Stimulated activated CD4-positive, alpha-beta T cell treated with anti-CD3 and anti-CD28 coated beads, Interleukin-12 subunit alpha, Interleukin-12 subunit beta, amount 100 ng/mL, for 48 hours (primary cell): ENCODE measurements around the gene PDCD1LG2.
A peak's percentile ranks its signal among the peaks of the same experiment; 100 is the strongest.
"Not testable (repeated sequence)": the region's sequence is repeated elsewhere in the genome, so short reads cannot be mapped to it uniquely, and the experiment has no call there.

Experiments used
- DNase-seq, 3 donors: peaks; one replicate each; pipeline ENCODE4 v3.0.0-alpha.2; 2020; ENCODE audit warnings: low read depth in 2 of 3, low spot score in 1 of 3

The PDCD1LG2 gene

DNA sequence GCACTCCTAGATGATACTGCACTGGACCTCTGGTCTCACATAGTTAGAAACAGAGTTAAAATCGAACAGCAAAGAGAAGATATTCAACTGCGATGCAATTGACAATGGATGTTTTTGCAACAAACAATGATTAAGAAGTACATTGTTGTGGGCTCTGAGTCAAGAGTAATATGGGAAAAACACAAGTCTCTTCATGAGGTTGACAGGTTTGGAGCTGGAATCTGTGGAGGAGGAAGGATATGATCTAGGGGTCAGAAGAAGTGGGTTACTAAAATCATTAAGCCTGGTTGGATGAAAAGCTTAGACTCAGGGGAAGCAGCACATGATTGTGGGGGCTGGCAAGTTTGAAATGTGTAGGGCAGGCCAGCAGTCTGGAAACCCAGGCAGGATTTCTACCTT is 53.1 kb downstream of the PDCD1LG2 start:
- no peak for DNase-seq

DNA sequence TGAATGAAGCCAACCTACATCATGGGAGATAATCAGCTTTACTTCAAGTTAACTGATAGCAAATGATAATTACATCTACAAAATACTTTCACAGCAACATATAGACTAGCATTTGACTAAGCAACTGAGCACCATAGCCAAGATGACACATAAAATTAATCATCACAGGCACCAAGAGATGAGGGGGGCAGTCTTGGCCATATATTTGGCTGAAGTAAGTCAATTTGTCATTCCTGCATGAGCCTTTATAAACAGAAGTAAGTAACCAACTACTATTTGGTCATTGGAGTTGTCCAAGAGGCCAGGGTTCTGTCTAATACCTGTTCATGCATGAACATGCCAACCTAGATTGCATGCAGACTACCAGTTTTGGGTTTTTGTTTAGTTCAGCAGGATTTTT is 53.6 kb downstream of the PDCD1LG2 start:
- no peak for DNase-seq

- DNase-seq, result no peak
Measured at GRCh38 chr9:5566054-5566618, 55.8 kb downstream of the PDCD1LG2 start.

DNA sequence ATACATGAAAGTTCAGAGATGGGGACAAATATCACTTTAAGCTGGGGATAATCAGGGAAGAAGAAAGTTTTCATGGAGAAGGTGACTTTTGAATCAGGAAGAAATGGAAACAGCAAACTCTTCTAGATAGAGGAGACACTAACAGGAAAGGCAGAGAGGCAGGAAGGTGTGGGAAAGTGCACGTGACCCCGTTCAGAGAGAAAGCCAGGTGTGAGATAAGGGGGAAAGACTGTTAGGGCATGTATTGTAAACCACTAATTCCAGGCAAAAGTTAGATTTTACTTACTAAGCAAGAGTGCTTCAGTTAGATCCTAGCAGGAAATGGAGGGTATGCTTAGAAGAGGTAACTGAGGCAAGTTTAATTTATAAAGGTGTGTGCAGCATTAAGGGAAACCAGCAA is 58.5 kb downstream of the PDCD1LG2 start:
- DNase-seq, result no peak

DNA sequence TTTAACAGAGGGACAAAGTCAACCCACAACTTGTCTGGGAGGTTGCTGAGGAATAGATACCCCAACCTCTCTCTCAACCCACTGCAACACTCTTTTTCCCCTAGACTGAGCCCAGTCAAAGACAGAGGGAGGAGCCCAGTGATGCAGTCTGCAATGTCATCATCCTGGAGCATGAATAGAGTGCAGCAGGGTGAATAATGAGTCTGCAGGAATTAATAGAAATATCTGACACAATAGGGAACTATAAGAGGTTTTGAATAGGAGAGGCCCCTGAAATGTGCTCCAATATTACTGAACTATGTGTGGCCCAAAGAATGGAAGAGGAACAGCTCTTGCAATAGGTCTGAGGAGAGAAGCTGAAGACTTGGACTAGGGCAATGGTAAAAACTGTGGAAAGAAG is 59.1 kb downstream of the PDCD1LG2 start:
- DNase-seq, result no peak

GRCh38 chr9:5569891-5570290 is 59.6 kb downstream of the PDCD1LG2 start:
- DNase-seq, result no peak

GRCh38 chr9:5571629-5572232 is 61.4 kb downstream of the PDCD1LG2 start:
- no peak for DNase-seq

DNA sequence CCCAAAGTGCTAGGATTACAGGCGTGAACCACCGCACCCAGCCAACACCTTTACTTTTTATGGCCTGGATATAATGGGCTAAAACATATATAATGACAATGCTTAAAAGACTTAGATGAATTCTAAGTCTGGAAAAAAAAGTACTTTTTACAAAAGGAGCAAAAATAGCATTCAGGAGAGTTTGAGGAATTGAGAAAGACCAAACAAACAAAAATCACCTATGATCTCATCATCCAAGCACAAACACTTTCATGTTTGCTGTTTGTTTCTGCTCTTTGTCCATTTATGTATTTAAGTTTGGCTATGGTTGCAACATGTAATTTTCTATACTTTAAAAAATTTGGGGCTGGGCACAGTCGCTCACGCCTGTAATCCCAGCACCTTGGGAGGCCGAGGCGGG is 63.8 kb downstream of the PDCD1LG2 start:
- DNase-seq, result no peak

DNA sequence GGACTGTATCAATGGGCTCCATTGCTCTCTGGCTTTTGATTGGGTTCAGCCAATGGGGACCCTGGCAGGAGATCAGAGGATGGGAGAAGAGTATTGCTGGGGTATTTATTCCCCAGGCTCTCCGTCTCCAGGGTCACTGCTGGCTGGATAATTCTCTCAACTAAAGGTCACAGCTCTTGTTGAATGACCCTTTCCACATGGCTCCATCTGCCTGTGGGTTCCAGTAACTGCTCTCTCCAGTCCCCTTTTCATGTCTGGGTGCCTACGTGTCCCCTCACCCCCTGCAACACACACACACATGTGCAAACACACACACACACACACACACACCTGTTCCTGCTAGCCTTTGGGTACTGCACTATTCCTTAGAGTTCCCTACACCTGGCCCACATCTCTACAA is 64.7 kb downstream of the PDCD1LG2 start:
- no peak for DNase-seq

DNA sequence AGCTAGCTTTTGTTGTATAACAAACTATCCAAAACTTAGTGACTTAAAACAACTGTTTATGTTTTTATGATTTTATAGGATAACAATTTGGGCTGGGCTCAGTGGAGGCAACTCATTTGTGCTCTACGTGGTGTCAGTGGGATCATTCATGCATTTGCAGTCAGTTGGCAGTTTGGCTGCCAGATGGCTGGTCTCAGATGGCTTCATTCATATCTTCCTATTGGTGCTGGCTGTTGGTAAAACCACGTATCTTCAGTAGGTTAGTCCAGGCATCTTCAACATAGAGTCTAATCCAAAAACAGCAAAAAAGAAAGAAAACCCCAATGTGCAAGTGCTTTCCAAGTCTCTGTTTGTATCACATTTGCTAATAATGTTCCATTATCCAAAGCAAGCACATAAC is 66.9 kb downstream of the PDCD1LG2 start:
- DNase-seq, result no peak

- no peak for DNase-seq
Measured at GRCh38 chr9:5578018-5578697, 67.8 kb downstream of the PDCD1LG2 start.

DNA sequence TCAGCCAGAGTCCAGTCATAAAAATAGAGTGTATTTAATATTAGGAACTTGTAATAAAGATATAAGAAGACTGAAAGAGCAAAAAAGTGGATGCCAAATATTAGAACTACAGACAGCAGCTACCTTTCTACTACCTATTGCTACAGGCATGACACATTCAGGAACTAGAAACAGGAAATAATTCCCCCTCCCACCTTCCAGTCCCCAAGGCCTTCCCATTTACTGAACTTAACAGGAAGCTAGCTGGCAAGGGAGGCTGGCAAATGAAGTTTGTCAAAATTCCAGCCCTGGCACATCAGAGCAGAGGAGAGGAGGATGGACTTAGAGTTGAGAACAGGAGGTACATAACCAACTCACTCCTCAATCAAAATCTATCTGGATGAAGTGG is 68.4 kb downstream of the PDCD1LG2 start:
- DNase-seq, result no peak

DNA sequence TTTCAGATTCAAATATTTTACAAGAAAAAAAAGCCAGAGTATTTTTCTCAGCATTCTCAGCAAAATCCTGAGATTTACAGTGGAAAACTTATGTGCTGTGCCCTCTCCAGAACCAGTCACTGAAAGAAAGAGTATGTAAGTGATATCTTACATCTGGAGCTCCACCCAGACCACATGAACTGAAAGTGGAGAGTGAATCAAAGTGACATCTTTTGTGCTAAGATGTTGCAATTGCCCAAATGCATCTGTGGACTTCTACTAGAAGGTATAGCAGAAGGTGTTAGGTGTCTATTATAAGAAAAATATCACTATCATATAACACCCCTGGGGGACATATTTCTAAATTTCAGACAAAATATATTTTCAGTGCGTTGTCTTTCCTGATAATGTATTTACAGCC is 69.5 kb downstream of the PDCD1LG2 start:
- DNase-seq, result no peak

DNA sequence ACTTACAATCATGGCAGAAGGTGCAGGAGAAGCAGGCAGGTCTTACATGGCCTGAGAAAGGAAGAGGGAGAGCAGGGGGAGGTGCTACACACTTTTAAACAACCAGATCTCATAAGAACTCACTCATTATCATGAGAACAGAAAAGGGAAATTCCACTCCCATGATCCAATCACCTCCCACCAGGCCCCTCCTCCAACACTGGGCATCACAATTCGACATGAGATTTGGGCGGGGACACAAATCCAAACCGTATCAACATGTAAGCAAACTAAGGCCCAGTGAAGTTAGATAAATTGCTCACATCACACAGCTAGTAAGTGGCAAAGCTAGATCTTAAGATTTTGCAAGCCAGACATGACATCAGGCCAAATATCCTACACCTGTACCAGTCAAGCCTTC is 70.3 kb downstream of the PDCD1LG2 start:
- DNase-seq, result no peak

- DNase-seq, result not testable (repeated sequence)
Measured at GRCh38 chr9:5581706-5582105, 71.4 kb downstream of the PDCD1LG2 start.

DNA sequence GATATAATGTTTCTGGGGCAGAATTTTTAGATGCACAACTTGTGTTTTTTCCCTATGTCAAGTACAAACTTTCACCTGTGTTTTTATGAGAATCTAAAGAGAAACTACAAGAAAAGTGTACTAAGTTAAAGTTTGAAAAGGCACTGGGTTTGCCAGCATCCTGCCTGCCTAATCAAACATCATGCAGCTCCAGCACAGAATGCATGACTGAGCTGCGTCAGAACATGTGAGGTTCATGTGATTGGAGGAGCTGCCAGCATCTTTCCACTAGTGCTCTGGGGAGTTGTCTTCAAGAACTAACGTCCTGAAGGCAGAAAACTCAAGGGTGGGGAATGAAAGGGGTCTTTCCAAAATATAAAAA is 72.5 kb downstream of the PDCD1LG2 start:
- DNase-seq, result no peak

DNA sequence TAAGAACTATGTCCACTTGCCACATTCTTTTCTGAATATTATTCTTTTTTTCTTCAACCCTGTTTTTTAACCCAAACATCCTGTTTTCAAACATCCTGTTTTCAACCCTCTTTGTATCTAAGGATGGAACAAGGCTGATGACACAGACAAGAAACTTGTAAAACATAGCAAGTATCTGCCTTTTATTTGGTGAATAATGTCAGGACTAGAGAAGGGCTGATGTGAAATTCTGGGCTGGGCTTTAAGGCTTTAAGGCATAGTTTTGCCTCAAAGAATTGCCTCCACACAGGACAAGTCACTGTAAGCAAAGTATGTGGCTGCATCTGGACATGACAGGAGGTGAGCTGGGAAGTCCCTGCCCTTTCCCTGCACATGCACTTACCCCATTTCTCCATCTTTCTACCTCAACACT is 76.1 kb downstream of the PDCD1LG2 start:
- DNase-seq, result no peak

DNA sequence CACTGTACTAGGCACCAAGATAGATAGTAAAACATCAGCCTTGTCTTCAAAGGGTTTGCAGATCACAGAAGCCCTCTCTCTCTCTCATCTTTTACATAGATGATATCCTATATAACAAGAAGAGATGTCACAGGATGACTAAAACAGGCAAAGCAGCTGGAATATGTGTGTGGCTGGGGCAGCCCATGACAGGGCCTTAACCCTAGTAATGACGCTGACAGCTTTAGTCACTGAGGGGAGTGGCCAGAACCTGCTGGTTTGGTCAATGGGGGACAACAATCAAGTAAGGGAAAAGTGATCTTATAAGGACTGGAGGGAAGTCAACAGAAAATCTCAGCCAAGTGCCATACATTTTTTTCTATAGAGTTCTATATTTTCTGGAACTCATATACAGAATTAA is 76.7 kb downstream of the PDCD1LG2 start:
- DNase-seq, result peak in 2 of 3 donors; percentile 36 to 47

DNA sequence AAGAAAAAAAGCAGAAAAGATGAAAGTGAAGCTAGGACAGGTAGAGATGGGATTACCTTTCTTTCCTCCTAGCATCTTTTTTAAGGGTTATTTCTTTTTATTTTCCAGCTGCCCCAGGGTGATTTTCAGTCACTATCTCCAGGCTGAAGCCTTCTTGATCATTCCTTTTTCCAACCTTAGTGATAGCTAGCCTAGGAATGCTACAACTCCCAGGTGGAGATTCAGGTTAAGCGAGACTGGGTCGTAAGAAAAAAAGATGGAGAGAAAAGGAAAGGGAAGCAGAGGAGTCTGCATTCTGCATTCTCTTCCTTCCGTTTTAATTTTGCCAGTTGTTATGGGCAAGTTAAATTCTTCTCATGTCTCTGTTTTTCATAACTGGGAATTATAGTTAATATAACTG is 81.9 kb downstream of the PDCD1LG2 start:
- DNase-seq, result no peak

- no peak for DNase-seq
Measured at GRCh38 chr9:5592904-5593303, 82.6 kb downstream of the PDCD1LG2 start.

- DNase-seq, result no peak
Measured at GRCh38 chr9:5593904-5594303, 83.6 kb downstream of the PDCD1LG2 start.

DNA sequence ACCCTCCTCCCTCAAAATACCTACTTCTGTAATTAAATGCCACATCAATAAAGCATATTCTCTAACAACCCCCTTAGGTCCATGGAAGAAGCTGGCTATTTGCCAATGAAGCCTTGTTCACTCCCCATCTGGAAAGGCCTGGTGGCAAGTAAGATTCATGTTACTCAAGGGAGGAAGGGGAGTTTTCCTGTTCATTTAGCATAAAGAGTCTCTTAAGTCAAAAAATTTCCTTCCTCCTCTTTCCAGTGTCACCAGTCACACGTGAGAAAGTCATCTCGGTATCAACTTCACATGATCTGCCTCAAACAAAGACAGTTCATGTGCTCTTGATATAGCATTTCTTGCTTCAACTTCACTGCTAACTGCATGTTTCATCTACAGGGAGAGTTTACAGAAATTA is 85.8 kb downstream of the PDCD1LG2 start:
- DNase-seq, result no peak
